ENCODE data around the gene TSSC4. TPM values are rescaled to one million over a fixed set of nuclear protein-coding genes. Genes with fewer than 3 reads are reported as not detected.

TSSC4 gene
- total RNA-seq, 2 donors from 2014 or later, result 31.8 to 38.7 TPM

DNA sequence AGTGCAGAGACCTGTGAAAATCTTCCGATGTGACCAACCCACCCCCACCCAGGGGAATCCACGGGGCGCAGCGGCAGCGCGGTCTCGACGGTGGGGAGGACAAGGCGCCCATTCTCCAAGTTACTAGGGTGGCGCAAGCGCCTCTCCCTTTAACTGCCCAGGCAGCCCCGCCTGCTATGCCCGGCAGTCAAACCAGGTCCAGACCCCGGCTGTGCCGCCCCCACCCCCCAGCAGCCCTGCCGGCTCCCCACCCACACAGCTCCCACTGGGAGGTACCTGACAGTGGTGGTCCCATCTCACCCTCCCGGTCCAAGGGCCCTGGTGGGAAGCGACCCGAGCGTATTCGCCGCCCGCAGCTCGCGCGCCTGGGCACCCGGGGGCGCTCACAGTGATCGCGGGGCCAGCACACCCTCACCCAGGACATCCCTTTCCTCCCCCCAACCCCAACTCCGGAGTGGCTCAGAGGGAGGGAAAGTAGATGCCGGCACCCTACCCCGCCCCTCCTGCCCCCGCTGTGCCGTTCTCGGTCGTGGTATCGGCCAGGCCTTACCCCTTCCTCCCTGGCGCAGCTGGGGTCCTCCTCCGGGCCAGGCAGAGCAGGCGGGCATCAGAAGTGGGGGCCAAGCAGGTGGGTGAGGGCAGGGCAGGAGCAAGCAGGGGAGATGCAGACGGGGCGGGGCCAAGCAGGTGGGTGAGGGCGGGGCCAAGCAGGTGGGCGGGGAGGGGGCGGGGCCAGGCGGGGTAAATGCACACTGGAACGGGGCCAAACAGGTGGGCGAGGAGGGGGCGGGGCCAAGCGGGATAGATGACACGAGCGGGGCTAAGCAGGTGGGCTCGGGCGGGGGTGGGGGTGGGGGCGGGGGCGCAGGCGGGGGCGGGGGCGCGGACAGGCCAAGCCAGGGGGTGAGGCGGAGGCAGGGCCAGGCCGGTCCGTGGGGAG is 43.6 kb downstream of the TSSC4 start, which contains the start of gene TRPM5:
TSS of gene TRPM5 (minus strand) at position 634 of the 940 bp plus-strand sequence. CDS start 21,478 bp downstream, outside the sequence.
- peak within 1 kb of the TSS in 1 of 2 donors; percentile 81 for H3K27ac Mint-ChIP-seq
- DNase-seq (ENCODE audit: low spot score in 2 of 2), result peak; percentile 59 to 78

DNA sequence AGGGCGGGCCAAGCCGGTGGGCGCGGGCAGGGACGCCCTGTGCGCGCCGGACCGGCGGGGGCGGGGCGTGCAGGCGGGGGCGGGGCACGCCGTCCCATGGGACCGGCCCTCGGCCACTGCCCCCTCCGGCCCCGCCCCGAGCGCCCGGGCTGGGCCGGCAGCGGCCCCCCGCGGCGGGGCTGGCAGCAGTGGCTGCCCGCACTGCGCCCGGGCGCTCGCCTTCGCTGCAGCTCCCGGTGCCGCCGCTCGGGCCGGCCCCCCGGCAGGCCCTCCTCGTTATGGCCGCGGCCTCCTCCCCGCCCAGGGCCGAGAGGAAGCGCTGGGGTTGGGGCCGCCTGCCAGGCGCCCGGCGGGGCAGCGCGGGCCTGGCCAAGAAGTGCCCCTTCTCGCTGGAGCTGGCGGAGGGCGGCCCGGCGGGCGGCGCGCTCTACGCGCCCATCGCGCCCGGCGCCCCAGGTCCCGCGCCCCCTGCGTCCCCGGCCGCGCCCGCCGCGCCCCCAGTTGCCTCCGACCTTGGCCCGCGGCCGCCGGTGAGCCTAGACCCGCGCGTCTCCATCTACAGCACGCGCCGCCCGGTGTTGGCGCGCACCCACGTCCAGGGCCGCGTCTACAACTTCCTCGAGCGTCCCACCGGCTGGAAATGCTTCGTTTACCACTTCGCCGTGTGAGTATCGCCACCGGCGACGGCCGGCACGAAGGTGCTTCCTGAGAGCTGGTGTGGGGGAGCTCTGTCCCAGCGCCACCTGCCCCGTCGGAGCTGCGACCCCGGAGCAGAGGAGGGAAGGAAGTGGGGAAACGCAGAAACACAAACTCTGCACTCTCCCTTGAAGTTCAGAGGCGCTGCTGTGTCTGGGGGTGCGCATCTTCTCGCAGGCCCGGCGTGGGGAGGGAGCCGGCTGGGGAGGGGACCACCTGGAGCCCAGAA is 44.5 kb downstream of the TSSC4 start, which contains the start of gene KCNQ1:
TSS of gene KCNQ1 (plus strand) at position 188 of the 925 bp plus-strand sequence. CDS start at position 279, 91 bp downstream.
- Mint-ChIP-seq H3K36me3 (no peaks in the 10 kb centered on the region), H3K27ac (peak within 1 kb of the TSS in 1 of 2 donors; percentile 81), H3K9me3 (no peaks in the 10 kb centered on the region)
- DNase-seq (ENCODE audit: low spot score in 2 of 2) (peak; percentile 63 to 74), ATAC-seq (peak; percentile 74 to 81)

More for the DNA sequence above, 43.6 kb downstream of the TSSC4 start, which contains the start of gene TRPM5:
- peak; percentile 17 to 49 for ATAC-seq
- Mint-ChIP-seq H3K36me3 (no peaks in the 10 kb centered on the region), H3K9me3 (no peaks in the 10 kb centered on the region)

- Mint-ChIP-seq H3K36me3 (no peaks in the 10 kb centered on the region), H3K27ac (peak overlapping the region in 1 of 2 donors; percentile 81), H3K9me3 (no peaks in the 10 kb centered on the region)
- DNase-seq (ENCODE audit: low spot score in 2 of 2) (peak; percentile 22 to 59), ATAC-seq (peak in 1 of 2 donors; percentile 15)
These were observed 45.4 kb downstream of the TSSC4 start for GRCh38 chr11:2445746-2446551.

DNA sequence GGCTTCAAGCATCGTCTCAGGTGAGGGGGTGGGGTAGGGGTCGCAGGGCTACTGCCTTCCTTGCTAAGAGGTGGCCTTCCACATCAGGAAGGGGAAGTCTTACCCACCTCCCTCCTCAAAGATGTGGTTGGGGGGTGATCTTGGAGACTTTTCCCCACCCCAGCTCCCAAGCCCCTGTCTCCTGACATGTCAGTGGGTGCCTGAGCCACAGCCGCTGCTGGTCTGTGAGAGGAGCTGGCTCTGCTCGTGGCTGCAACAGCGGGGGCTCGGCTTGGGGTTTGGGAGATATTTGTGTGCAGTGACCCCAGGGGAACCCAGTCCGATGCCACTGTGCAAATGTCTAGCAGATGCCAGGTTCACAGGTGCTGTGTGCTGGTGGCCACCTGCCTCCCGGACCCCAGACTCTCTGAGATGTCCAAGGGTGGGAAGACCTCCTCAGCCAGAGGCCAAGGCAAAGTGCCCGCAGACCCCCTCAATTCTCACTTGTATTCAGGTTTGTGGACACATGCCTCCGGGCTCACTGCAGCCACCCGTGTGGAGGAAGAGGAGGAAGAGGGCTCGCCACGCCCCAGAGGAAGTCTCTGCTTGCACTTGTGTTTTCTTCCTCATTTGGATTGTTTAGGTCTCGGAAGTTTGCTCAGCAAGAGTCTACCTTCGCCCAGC is 46.2 kb downstream of the TSSC4 start:
- no peaks in the 10 kb centered on the region for H3K9me3 Mint-ChIP-seq
- ATAC-seq, result no peak
- peak; percentile 32 to 54 for DNase-seq (ENCODE audit: low spot score in 2 of 2)
- H3K36me3 Mint-ChIP-seq, result no peaks in the 10 kb centered on the region
- peak overlapping the region; percentile 20 to 84 for H3K27ac Mint-ChIP-seq

GRCh38 chr11:2447253-2447950 is 46.9 kb downstream of the TSSC4 start:
- DNase-seq (ENCODE audit: low spot score in 2 of 2) (peak in 1 of 2 donors; percentile 58), ATAC-seq (peak in 1 of 2 donors; percentile 39)
- H3K36me3 Mint-ChIP-seq, result no peaks in the 10 kb centered on the region
- no peaks in the 10 kb centered on the region for H3K9me3 Mint-ChIP-seq
- H3K27ac Mint-ChIP-seq, result peak overlapping the region; percentile 60 to 84

- peak in 1 of 2 donors; percentile 42 for DNase-seq (ENCODE audit: low spot score in 2 of 2)
- no peaks in the 10 kb centered on the region for H3K36me3 Mint-ChIP-seq
- no peak for ATAC-seq
- H3K27ac Mint-ChIP-seq, result peak overlapping the region in 1 of 2 donors; percentile 84
- no peaks in the 10 kb centered on the region for H3K9me3 Mint-ChIP-seq
These were observed 47.6 kb downstream of the TSSC4 start for GRCh38 chr11:2447951-2448650.

GRCh38 chr11:2448661-2449547 is 48.4 kb downstream of the TSSC4 start:
- Mint-ChIP-seq H3K36me3 (no peaks in the 10 kb centered on the region), H3K27ac (peak overlapping the region; percentile 27 to 36), H3K9me3 (no peaks in the 10 kb centered on the region)
- DNase-seq (ENCODE audit: low spot score in 2 of 2) (peak in 1 of 2 donors; percentile 52), ATAC-seq (no peak)

DNA sequence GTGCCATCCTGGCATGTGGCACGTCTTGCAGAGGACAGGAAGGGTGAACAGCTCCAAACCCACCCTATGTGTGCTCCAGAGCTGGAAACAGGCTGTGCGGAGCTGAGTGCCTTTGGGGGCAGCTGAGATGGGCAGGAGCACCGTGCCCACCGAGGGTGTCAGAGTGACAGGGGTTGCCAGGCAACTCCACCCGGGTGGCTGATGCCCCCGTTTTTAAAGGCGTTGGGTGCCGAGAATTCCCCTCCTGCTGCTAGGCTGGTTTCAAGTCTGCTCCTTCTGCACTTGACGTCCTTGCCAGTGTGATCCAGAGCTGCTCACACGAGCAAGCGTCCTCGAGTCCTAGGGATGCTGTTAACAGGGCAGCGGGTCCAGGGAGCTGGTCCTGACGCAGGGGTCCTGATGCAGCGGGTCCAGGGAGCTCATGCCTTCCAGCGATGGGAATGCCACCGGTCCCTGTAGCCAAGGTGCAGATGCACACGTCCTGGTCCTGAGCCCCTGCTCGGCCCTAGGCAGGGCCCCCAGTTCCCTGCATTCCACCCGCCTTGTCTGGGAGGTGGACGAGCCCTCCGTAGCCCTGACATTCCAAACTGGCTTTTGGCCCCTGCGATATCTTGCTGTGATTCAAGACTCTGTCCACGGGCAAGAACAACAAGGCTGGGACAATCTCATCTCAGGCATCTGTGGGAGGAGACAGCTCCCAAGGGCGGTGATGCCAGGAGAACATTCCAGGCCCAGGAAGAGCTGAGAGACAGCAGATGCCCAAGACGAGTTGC is 49.2 kb downstream of the TSSC4 start:
- ATAC-seq, result no peak
- no peaks in the 10 kb centered on the region for H3K36me3 Mint-ChIP-seq
- peak in 1 of 2 donors; percentile 53 for DNase-seq (ENCODE audit: low spot score in 2 of 2)
- H3K9me3 Mint-ChIP-seq, result no peaks in the 10 kb centered on the region
- no peak overlapping the region for H3K27ac Mint-ChIP-seq

DNA sequence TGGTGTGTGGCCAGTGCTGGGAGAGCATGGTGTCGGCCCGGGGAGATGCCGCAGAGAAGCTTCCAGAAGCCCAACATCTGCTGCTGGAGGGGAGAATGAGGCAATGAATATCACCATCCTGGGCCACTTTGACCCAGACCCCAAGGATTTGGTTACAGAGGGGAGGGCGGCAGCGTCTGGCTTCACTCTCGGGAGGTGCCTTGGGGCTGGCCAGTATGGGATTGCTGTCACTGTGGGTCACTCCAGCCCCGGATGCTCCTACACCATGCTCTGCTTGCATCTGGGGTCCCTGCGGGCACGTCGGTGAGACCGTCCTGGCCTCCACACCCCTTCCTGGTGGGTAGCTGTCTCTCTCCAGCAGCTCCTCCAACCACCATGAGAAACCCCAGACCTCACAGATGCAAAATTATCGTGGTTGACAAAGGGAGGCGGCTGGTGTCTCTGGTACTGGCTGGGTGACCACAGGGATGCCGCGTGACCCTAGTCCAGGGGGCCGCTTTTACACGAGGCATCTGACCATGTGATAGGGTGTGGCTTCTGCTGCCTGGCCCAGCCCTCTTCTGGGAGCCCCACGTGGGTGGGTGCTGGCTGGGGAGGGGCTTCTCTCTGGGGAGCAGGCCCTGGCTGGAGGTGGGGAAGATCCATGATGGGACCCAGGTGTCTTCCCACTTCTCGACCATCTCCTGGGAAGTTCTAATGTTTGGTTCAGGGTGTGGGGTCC is 49.9 kb downstream of the TSSC4 start:
- no peaks in the 10 kb centered on the region for H3K36me3 Mint-ChIP-seq
- DNase-seq (ENCODE audit: low spot score in 2 of 2), result no peak
- H3K27ac Mint-ChIP-seq, result no peak overlapping the region
- no peak for ATAC-seq
- H3K9me3 Mint-ChIP-seq, result no peaks in the 10 kb centered on the region

- ATAC-seq (no peak), DNase-seq (ENCODE audit: low spot score in 2 of 2) (peak in 1 of 2 donors; percentile 35)
- Mint-ChIP-seq H3K9me3 (no peaks in the 10 kb centered on the region), H3K27ac (no peak overlapping the region), H3K36me3 (no peaks in the 10 kb centered on the region)
These were observed 50.8 kb downstream of the TSSC4 start for GRCh38 chr11:2451336-2451735.

- Mint-ChIP-seq H3K27ac (no peak overlapping the region), H3K36me3 (no peaks in the 10 kb centered on the region), H3K9me3 (no peaks in the 10 kb centered on the region)
- ATAC-seq (no peak), DNase-seq (ENCODE audit: low spot score in 2 of 2) (no peak)
These were observed 51.4 kb downstream of the TSSC4 start for GRCh38 chr11:2451916-2452315.

DNA sequence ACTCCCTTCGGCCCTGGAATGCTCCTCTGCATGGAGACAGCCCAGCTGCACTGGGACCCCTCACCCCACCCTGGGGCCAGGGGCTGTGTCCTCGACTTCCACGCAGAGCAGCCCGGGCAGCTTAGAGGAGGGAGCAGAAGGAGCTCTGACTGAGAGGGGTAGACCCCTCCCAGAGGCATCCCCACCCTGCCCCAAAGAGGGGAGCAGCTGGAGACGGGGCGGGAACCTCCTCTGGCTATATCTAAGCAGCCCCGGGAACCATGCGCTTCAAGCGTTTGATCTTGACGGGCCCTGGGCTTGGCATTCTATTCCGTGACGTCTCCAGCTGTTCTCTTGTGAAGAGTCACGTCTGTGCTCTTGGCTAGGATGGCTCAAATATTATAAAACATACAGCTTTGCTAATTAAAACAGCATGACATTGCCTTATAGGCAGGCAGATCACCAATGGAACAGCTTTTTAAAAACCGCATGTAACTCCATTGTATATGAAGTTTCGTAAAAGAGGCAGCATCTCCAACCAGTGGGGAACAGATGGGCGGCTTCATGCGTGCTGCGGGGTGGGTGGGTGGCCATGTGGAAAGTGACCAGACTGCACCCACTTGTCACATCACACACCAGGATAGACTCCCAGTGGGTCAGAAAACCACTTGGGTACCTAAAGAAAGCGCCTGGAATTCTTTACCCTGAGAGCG is 51.9 kb downstream of the TSSC4 start:
- ATAC-seq (no peak), DNase-seq (ENCODE audit: low spot score in 2 of 2) (peak in 1 of 2 donors; percentile 43)
- Mint-ChIP-seq H3K36me3 (no peaks in the 10 kb centered on the region), H3K27ac (no peak overlapping the region), H3K9me3 (no peaks in the 10 kb centered on the region)
